ENCODE measurements around the gene FDX1. TPM values are rescaled to one million over a fixed set of nuclear protein-coding genes. Genes with fewer than 3 reads are reported as not detected.

The FDX1 gene
- total and polyA plus RNA-seq, 2 of the 8 experiments (the other 6 are each of a cell fraction or from before 2014, with no cell fraction given): 3.7 to 9.6 TPM

GRCh38 chr11:110465231-110465630, 35.5 kb downstream of the FDX1 start:
- H3K4me1 ChIP-seq (replicated peaks in 1 of 4; ENCODE audit: control insufficient read depth in 3 of 4, insufficient read depth in 4 of 4, low read length in 3 of 4): no peaks in the 10 kb centered on the region
- no peak overlapping the region for H2BK12ac ChIP-seq (ENCODE audit: low read depth, low read length)
- H2BK15ac ChIP-seq (ENCODE audit: low read length): no peak overlapping the region
- H3K9ac ChIP-seq (replicated peaks in 1 of 4; ENCODE audit: extremely low read depth in 1 of 4, low read depth in 3 of 4, low read length in 3 of 4): no peak overlapping the region
- H2BK5ac ChIP-seq (ENCODE audit: low read depth, low read length): no peak overlapping the region
- H3K27ac ChIP-seq (ENCODE audit: low read depth, low read length): no peak overlapping the region
- no peaks in the 10 kb centered on the region for H3K36me3 ChIP-seq (ENCODE audit: control insufficient read depth in 2 of 4, insufficient read depth in 4 of 4, low read length in 3 of 4)
- FAIRE-seq: no peak
- ChIA-PET CTCF (ENCODE audit: partially characterized antibody) (interaction anchor here (0.9 to 4.7 kb wide), 15 partner anchors 9 to 764 kb away, joined by 3 to 39 read pairs (median 4); no protein-coding TSS in a partner anchor), POLR2A (ENCODE audit: partially characterized antibody) (no interaction called here)
- H3K23ac ChIP-seq (ENCODE audit: insufficient read length): no peak overlapping the region
- no peaks in the 10 kb centered on the region for H3K23me2 ChIP-seq (ENCODE audit: low read depth, low read length)
- no peak overlapping the region for H2AFZ ChIP-seq (ENCODE audit: low read length)
- H3K18ac ChIP-seq (ENCODE audit: extremely low read depth, low read length): no peak overlapping the region
- H3K4me2 ChIP-seq (ENCODE audit: insufficient read depth in 1 of 2, low read depth in 2 of 2, low read length in 2 of 2): no peak overlapping the region
- no peak overlapping the region for H4K91ac ChIP-seq (replicated peaks; ENCODE audit: insufficient read length, low read length)
- H3K79me2 ChIP-seq (ENCODE audit: control insufficient read depth in 1 of 2, insufficient read depth in 2 of 2, low read length in 2 of 2): no peaks in the 10 kb centered on the region
- H2BK120ac ChIP-seq (replicated peaks; ENCODE audit: low read depth, low read length): no peak overlapping the region
- H3K27me3 ChIP-seq (replicated peaks in 1 of 4; ENCODE audit: control insufficient read depth in 3 of 4, extremely low read depth in 1 of 4, insufficient read depth in 3 of 4, low read length in 3 of 4): no peaks in the 10 kb centered on the region
- H3K4me3 ChIP-seq (ENCODE audit: extremely low read depth in 1 of 4, insufficient read depth in 2 of 4, low read depth in 3 of 4, low read length in 4 of 4): no peak overlapping the region
- no peak overlapping the region for H4K8ac ChIP-seq (ENCODE audit: extremely low read depth, insufficient read depth, low read length)
- no peak for DNase-seq (ENCODE audit: low read depth in 1 of 2, low spot score in 2 of 2)
- H2BK20ac ChIP-seq (ENCODE audit: low read length): no peak overlapping the region
- H3K56ac ChIP-seq (replicated peaks; ENCODE audit: insufficient read length, low read depth, low read length): no peak overlapping the region
- 87% methylated on average over 2 of the region's 2 CpGs; no CpG with 5 or more reads in 1 of the 2 experiments for WGBS, 2 experiments (ENCODE audit: extremely low coverage in 1 of 2, insufficient coverage in 1 of 2, insufficient read length in 1 of 2, insufficient replicate concordance in 2 of 2, low coverage in 1 of 2, low lambda C conversion rate in 2 of 2, missing lambda C conversion rate in 1 of 2)
- no peak overlapping the region for H3K4ac ChIP-seq (replicated peaks; ENCODE audit: insufficient read length, low read depth, low read length)
- no peaks in the 10 kb centered on the region for H3K79me1 ChIP-seq (ENCODE audit: low read depth, low read length)
- H2AK5ac ChIP-seq (ENCODE audit: low read depth, low read length): no peak overlapping the region
- H4K20me1 ChIP-seq (replicated peaks in 1 of 2; ENCODE audit: control insufficient read depth in 1 of 2, insufficient read depth in 2 of 2, low read length in 2 of 2): no peaks in the 10 kb centered on the region
- no peak overlapping the region for H3K14ac ChIP-seq (ENCODE audit: insufficient read length)
- H4K5ac ChIP-seq (ENCODE audit: insufficient read length, low read depth, low read length): no peak overlapping the region
- H3K9me3 ChIP-seq (ENCODE audit: insufficient read depth in 2 of 2, low read depth in 1 of 2, low read length in 1 of 2): no peaks in the 10 kb centered on the region
- TF ChIP-seq SP4 (IDR thresholded peaks at IDR 0.05; ENCODE audit: low read length): no peak
- TF ChIP-seq CTCF (IDR thresholded peaks at IDR 0.05; ENCODE audit: control extremely low read depth in 1 of 3, insufficient read depth in 1 of 3, low read depth in 1 of 3, low read length in 3 of 3): no peak
- no peak for TF ChIP-seq TAF1 (IDR thresholded peaks at IDR 0.05; ENCODE audit: low read depth, low read length)
